GM12874 (cell line): ENCODE measurements around the gene ORM1.

ENCODE experiments used
- CTCF ChIP-seq: IDR thresholded peaks from 2 replicates; pipeline ENCODE4 v1.5.1; 2011; ENCODE audit warnings: low read depth, mild to moderate bottlenecking, control low read depth, low read length, moderate library complexity; ENCODE audit not compliant: insufficient read depth

The ORM1 gene

GRCh38 chr9:114373960-114374730, 51.2 kb downstream of the ORM1 start:
- no peak for TF ChIP-seq CTCF

DNA sequence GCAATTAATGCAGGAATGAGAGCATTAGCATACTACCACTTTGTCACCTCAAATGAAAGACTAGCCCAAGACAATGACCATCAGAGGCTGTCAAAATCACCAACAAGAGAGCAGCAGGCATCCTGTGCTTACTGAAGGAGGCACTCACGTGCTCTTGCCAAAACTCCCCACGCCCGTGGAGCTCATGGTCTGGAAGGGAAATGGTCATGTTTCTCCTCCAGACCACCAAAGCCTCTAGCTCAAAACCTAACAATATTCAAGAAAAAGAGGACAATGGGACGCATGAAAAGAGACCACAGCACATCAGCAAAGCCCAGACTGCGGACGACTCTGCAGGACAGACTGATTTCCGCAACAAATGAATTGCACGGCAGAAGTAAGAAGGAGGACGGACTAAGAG, 52.0 kb downstream of the ORM1 start:
- TF ChIP-seq CTCF, result no peak

GRCh38 chr9:114375386-114376175, 52.7 kb downstream of the ORM1 start:
- TF ChIP-seq CTCF, result no peak
